Embryonic facial prominence (tissue), 1 donor: ENCODE data around the gene ZMYND12.

ENCODE experiments used
- DNase-seq: peaks from one replicate; pipeline ENCODE4 v3.0.0-alpha.2; 2016; ENCODE audit errors: extremely low spot score

ZMYND12 gene

DNA sequence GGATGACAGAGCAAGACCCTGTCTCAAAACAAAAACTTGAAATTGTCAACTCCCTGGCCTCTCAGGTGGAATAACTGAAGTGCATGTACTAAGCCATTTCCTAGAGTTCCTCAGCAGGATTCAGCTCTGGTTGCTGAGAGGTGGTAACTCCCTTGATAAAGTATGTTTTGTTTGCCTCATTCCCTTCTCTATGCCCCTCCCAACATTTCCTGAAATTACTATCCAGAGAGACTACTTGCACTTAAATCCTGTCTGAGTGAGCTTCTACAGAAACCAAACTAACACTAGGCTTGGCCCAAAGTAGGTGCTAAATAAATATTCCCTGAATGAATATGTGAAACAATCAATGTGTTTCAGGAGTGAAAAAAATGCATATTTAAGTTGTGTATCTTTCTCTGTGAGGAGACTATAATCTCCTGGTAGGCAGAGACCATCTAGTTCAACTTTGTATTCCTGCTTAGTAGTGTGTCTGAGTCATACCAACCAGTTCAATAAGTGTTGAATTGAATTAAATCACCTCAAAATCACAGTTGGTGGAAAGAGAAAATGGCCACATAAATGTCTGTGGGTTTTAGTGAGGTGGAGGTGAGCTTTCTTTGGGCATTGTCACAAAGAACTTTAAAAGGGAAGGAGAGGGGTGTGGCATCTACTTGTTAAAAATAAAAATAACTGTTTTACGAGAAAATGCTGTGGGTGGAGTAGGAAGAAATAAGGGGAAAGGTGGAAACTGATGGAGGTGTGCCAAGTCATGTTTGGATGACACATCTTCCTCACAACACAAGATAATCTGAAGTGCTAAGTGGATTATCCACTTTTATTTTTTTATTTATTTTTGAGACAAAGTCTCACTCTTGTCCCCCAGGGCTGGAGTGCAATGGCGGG lies 62.6 kb downstream of the ZMYND12 start:
- no peak for DNase-seq

- DNase-seq = no peak
Measured at GRCh38 chr1:42392255-42392654, 63.6 kb downstream of the ZMYND12 start.

GRCh38 chr1:42386051-42386450 lies 69.8 kb downstream of the ZMYND12 start:
- DNase-seq = no peak

DNA sequence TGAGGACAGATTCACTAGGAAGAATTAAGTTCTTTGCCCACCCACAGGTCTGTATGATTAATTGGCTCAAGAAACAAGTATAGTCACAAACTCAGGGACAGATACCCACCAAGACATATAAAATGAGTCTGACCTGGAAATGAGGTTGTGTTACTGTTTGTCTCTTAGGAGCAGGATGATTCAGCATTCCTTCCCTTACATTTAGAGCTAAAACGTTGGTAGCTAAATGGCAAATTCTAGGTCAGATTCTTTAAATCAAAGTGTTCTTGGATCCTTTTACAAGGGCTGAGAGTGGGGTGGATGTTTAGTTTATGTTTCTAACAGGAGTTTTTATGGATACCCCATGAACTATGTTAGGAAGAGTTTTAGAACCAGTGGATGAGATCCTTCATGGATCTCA lies 70.5 kb downstream of the ZMYND12 start:
- no peak for DNase-seq

- DNase-seq = no peak
Measured at GRCh38 chr1:42381280-42381673, 74.5 kb downstream of the ZMYND12 start.

- no peak for DNase-seq
Measured at GRCh38 chr1:42380586-42381279, 75.1 kb downstream of the ZMYND12 start, which contains the start of gene RIMKLA. Gene RIMKLA, plus strand, starts transcription at chr1:42380792. Its CDS starts 143 bp downstream, at chr1:42380935.
